Measurements from ENCODE around the gene IRF4. TPM values are rescaled to one million over a fixed set of nuclear protein-coding genes. Genes with fewer than 3 reads are reported as not detected.
A peak's percentile ranks its signal among the peaks of the same experiment; 100 is the strongest.

The IRF4 gene
- total and polyA plus RNA-seq, 2 experiments from 2014 or later, result 1.3 to 1.9 TPM

GRCh38 chr6:351011-351866 lies 40.3 kb upstream of the IRF4 start:
- H3K36me3 Mint-ChIP-seq (ENCODE audit: low read depth), result peaks cover 44% of the 10 kb centered on the region
- Histone ChIP-seq H3K9me2 (ENCODE audit: insufficient read depth) (no peaks in the 10 kb centered on the region), H3K27me3 (ENCODE audit: insufficient read depth) (no peaks in the 10 kb centered on the region), H3K36me3 (ENCODE audit: insufficient read depth) (peaks cover 7% of the 10 kb centered on the region), H3K4me3 (no peak overlapping the region), H3K4me2 (no peak overlapping the region), H3F3A (replicated peaks; ENCODE audit: low read depth) (no peaks in the 10 kb centered on the region), H3K79me2 (replicated peaks; ENCODE audit: insufficient read depth) (no peaks in the 10 kb centered on the region), H3K27ac (ENCODE audit: low read depth) (no peak overlapping the region), H2AFZ (no peak overlapping the region), H4K20me1 (replicated peaks; ENCODE audit: insufficient read depth) (peaks cover 7% of the 10 kb centered on the region), H3K4me1 (ENCODE audit: insufficient read depth) (no peaks in the 10 kb centered on the region)
- no peak overlapping the region for H3K4me3 Mint-ChIP-seq
- TF ChIP-seq CTCF (conservative IDR thresholded peaks at IDR 0.05; ENCODE audit: low read depth in 2 of 2), result peak; percentile 7 to 52
- TF ChIP-seq CREB1 (CRISPR knock-in tag; IDR thresholded peaks at IDR 0.05; ENCODE audit: low read depth), result no peak
- H3K9me3 Mint-ChIP-seq, result peaks cover 100% of the 10 kb centered on the region
- ATAC-seq (peak; percentile 45), DNase-seq (ENCODE audit: low spot score) (peak; percentile 49)
- peaks cover 11% of the 10 kb centered on the region for H3K4me1 Mint-ChIP-seq
- no peak overlapping the region for H3K27ac Mint-ChIP-seq
- H3K27me3 Mint-ChIP-seq (ENCODE audit: insufficient read depth, low read depth, poor library complexity), result peaks cover 8% of the 10 kb centered on the region

GRCh38 chr6:351867-352289 lies 39.7 kb upstream of the IRF4 start:
- ATAC-seq (peak; percentile 66), DNase-seq (ENCODE audit: low spot score) (peak; percentile 32)
- Mint-ChIP-seq H3K27ac (no peak overlapping the region), H3K9me3 (peaks cover 100% of the 10 kb centered on the region), H3K36me3 (ENCODE audit: low read depth) (peaks cover 40% of the 10 kb centered on the region), H3K4me1 (peaks cover 11% of the 10 kb centered on the region), H3K4me3 (no peak overlapping the region), H3K27me3 (ENCODE audit: insufficient read depth, low read depth, poor library complexity) (peaks cover 10% of the 10 kb centered on the region)
- no peaks in the 10 kb centered on the region for H3F3A ChIP-seq (replicated peaks; ENCODE audit: low read depth)
- no peaks in the 10 kb centered on the region for H3K9me2 ChIP-seq (ENCODE audit: insufficient read depth)
- H3K27me3 ChIP-seq (ENCODE audit: insufficient read depth), result no peaks in the 10 kb centered on the region
- H3K36me3 ChIP-seq (ENCODE audit: insufficient read depth), result peaks cover 6% of the 10 kb centered on the region; the same call in 1 of the 2 replicates
- no peaks in the 10 kb centered on the region for H3K79me2 ChIP-seq (replicated peaks; ENCODE audit: insufficient read depth)
- H3K27ac ChIP-seq (ENCODE audit: low read depth), result no peak overlapping the region
- TF ChIP-seq CTCF (conservative IDR thresholded peaks at IDR 0.05; ENCODE audit: low read depth in 2 of 2) (peak in 1 of 2 experiments; percentile 38; a peak in 2 of 4 replicates), ZNF331 (CRISPR knock-in tag; IDR thresholded peaks at IDR 0.05; ENCODE audit: low read depth) (no peak)
- H3K4me2 ChIP-seq, result no peak overlapping the region
- no peak overlapping the region for H2AFZ ChIP-seq
- H3K4me1 ChIP-seq (ENCODE audit: insufficient read depth), result no peaks in the 10 kb centered on the region
- peaks cover 7% of the 10 kb centered on the region for H4K20me1 ChIP-seq (replicated peaks; ENCODE audit: insufficient read depth)
- H3K4me3 ChIP-seq, result no peak overlapping the region

- Histone ChIP-seq H3F3A (replicated peaks; ENCODE audit: low read depth) (no peaks in the 10 kb centered on the region), H3K4me2 (no peak overlapping the region), H3K4me1 (ENCODE audit: insufficient read depth) (no peaks in the 10 kb centered on the region), H3K9me2 (ENCODE audit: insufficient read depth) (no peaks in the 10 kb centered on the region), H4K20me1 (replicated peaks; ENCODE audit: insufficient read depth) (peaks cover 7% of the 10 kb centered on the region), H3K36me3 (ENCODE audit: insufficient read depth) (peaks cover 6% of the 10 kb centered on the region; the same call in 1 of the 2 replicates), H3K4me3 (no peak overlapping the region), H3K27ac (ENCODE audit: low read depth) (no peak overlapping the region), H2AFZ (no peak overlapping the region), H3K27me3 (ENCODE audit: insufficient read depth) (no peaks in the 10 kb centered on the region), H3K79me2 (replicated peaks; ENCODE audit: insufficient read depth) (no peaks in the 10 kb centered on the region)
- Mint-ChIP-seq H3K4me3 (no peak overlapping the region), H3K36me3 (ENCODE audit: low read depth) (peaks cover 38% of the 10 kb centered on the region), H3K4me1 (peaks cover 11% of the 10 kb centered on the region), H3K27me3 (ENCODE audit: insufficient read depth, low read depth, poor library complexity) (peaks cover 12% of the 10 kb centered on the region), H3K9me3 (peaks cover 100% of the 10 kb centered on the region), H3K27ac (no peak overlapping the region)
- no peak for ATAC-seq
- TF ChIP-seq STAT1 (IDR thresholded peaks at IDR 0.05; ENCODE audit: unreplicated experiment), result no peak
- no peak for TF ChIP-seq ETS1 (IDR thresholded peaks at IDR 0.05)
- TF ChIP-seq JUNB (IDR thresholded peaks at IDR 0.05; ENCODE audit: unreplicated experiment), result no peak
- TF ChIP-seq CTCF (conservative IDR thresholded peaks at IDR 0.05; ENCODE audit: low read depth in 2 of 2), result no peak
- no peak for TF ChIP-seq EZH2 (IDR thresholded peaks at IDR 0.05; ENCODE audit: low read depth, unreplicated experiment)
- no peak for DNase-seq (ENCODE audit: low spot score)
These were observed 39.1 kb upstream of the IRF4 start for GRCh38 chr6:352474-352873.

All from GM23338 (cell line).